Activated CD8-positive, alpha-beta memory T cell treated with anti-CD3 and anti-CD28 coated beads, Interleukin-2, amount 50 U/mL, for 48 hours (primary cell): ENCODE measurements around the gene UFC1.
"Not testable (repeated sequence)": the region's sequence is repeated elsewhere in the genome, so short reads cannot be mapped to it uniquely, and the experiment has no call there.

Source experiments
- DNase-seq: peaks from one replicate; pipeline ENCODE4 v3.0.0-alpha.2; 2020

UFC1 gene

GRCh38 chr1:161153682-161154337 lies at the start of gene UFC1:
Gene UFC1, plus strand, starts transcription at chr1:161153978. Its CDS starts 20 bp downstream, at chr1:161153998.
- peak; percentile 87 for DNase-seq

GRCh38 chr1:161106431-161106830 lies 47.3 kb upstream of the UFC1 start:
- no peak for DNase-seq

- no peak for DNase-seq
These were observed 42.7 kb upstream of the UFC1 start for GRCh38 chr1:161111117-161111516.

- DNase-seq, result no peak
These were observed 42.3 kb upstream of the UFC1 start for GRCh38 chr1:161111527-161111926.

- DNase-seq, result no peak
These were observed 39.9 kb upstream of the UFC1 start for GRCh38 chr1:161113915-161114314.

- no peak for DNase-seq
These were observed 39.2 kb upstream of the UFC1 start for GRCh38 chr1:161114556-161114955.

GRCh38 chr1:161115132-161115711 lies 38.6 kb upstream of the UFC1 start:
- DNase-seq, result peak; percentile 71

GRCh38 chr1:161115961-161116360 lies 37.8 kb upstream of the UFC1 start:
- DNase-seq, result not testable (repeated sequence)

GRCh38 chr1:161117759-161118581 lies 35.8 kb upstream of the UFC1 start, which contains the start of the genes NIT1 and PFDN2:
Gene NIT1, plus strand, starts transcription at chr1:161118105. Its CDS starts 72 bp downstream, at chr1:161118177.
Gene PFDN2, minus strand, starts transcription at chr1:161118037. Its CDS starts 11 bp downstream, at chr1:161118026.
- DNase-seq, result peak; percentile 93

- DNase-seq, result peak; percentile 72
These were observed 34.5 kb upstream of the UFC1 start for GRCh38 chr1:161119092-161119903.

- no peak for DNase-seq
These were observed 32.6 kb upstream of the UFC1 start for GRCh38 chr1:161121042-161121650.

GRCh38 chr1:161121834-161122233 lies 31.9 kb upstream of the UFC1 start:
- no peak for DNase-seq

GRCh38 chr1:161122967-161123366 lies 30.8 kb upstream of the UFC1 start:
- DNase-seq, result no peak

GRCh38 chr1:161127649-161128048 lies 26.1 kb upstream of the UFC1 start:
- no peak for DNase-seq

GRCh38 chr1:161128591-161129420 lies 25.0 kb upstream of the UFC1 start:
- DNase-seq, result no peak

- no peak for DNase-seq
These were observed 23.5 kb upstream of the UFC1 start for GRCh38 chr1:161130266-161130665.

- no peak for DNase-seq
These were observed 22.0 kb upstream of the UFC1 start for GRCh38 chr1:161131523-161132409.

- DNase-seq, result peak; percentile 92
These were observed 21.2 kb upstream of the UFC1 start, which contains the start of gene DEDD for GRCh38 chr1:161132410-161133219. Gene DEDD, minus strand, starts transcription at chr1:161132667. Its CDS starts 8,205 bp downstream, at chr1:161124462.

GRCh38 chr1:161133220-161133740 lies 20.5 kb upstream of the UFC1 start:
- no peak for DNase-seq
